GM19468 (cell line): ENCODE data around the gene NRG4.
"Not testable (repeated sequence)": the region's sequence is repeated elsewhere in the genome, so short reads cannot be mapped to it uniquely, and the experiment has no call there.

Source experiments
- ATAC-seq: cut with Tn5 transposase; IDR thresholded peaks from one replicate; pipeline ENCODE4 v1.9.1; 2021; ENCODE audit warnings: mild to moderate bottlenecking, moderate library complexity, moderate number of reproducible peaks; ENCODE audit not compliant: unreplicated experiment; ENCODE audit errors: extremely low read depth

NRG4 gene, protein sequence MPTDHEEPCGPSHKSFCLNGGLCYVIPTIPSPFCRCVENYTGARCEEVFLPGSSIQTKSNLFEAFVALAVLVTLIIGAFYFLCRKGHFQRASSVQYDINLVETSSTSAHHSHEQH

DNA sequence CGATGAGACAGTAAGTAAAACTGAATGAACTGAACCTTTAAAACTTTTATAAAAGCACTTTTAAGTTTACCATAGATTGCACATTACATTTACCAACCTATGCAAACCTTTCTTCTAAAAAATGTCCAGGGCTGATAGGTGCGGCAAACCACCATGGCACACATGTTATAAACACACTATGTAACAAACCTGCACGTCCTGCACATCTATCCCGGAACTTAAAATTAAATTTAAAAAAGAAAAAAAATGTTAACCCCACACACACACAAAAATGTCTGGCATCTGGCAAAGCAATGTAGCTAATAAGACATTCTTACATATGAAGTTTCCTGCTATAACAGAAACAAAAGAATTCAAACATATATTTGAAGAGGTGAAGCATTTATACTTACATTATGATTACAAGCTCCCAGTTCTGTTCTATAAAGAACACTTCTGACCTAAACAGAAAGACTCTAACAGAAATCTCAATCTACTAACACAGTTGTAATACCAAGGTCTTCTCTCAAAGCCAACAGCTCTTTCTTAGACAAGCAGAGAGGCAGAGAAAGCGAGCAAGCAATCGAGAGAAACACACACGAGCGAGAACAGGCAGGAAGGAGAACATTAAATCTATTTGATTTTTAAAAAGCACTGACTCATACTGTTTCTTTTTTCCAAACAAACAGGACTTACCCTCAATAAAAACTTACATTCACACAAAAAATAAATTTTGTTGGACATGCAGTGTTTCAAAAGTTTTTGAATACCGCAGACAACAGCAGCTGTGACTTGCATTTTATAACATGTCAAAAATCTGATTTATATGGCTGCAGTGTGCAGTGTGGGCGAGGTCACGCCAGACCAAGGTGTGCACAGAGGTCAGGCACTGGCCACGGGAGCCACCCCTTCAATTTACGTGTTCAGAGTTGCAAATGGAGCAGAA lies at the start of gene NRG4:
TSS of gene NRG4 (minus strand) at position 798 of the 925 bp plus-strand sequence. CDS start 1,194 bp downstream, outside the sequence.
- no peak for ATAC-seq

DNA sequence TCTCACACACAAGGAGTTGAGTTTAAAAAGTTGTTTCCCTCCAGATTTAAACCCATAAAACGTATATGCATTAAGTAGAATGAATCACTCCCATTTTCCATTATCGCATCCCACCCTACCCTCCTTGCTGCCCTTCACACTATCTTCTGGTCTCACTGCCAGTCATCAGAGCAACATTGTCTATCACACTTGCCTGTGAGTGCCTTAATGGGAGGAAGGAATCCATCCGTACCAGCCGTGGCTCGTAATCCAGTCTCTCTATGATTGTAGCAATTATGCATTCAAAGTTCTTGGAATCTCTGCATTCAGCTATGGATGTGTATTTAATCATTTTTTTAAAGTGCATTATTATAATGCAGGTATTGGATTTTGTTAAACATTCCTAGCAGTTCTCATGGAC lies 49.5 kb upstream of the NRG4 start:
- no peak for ATAC-seq

DNA sequence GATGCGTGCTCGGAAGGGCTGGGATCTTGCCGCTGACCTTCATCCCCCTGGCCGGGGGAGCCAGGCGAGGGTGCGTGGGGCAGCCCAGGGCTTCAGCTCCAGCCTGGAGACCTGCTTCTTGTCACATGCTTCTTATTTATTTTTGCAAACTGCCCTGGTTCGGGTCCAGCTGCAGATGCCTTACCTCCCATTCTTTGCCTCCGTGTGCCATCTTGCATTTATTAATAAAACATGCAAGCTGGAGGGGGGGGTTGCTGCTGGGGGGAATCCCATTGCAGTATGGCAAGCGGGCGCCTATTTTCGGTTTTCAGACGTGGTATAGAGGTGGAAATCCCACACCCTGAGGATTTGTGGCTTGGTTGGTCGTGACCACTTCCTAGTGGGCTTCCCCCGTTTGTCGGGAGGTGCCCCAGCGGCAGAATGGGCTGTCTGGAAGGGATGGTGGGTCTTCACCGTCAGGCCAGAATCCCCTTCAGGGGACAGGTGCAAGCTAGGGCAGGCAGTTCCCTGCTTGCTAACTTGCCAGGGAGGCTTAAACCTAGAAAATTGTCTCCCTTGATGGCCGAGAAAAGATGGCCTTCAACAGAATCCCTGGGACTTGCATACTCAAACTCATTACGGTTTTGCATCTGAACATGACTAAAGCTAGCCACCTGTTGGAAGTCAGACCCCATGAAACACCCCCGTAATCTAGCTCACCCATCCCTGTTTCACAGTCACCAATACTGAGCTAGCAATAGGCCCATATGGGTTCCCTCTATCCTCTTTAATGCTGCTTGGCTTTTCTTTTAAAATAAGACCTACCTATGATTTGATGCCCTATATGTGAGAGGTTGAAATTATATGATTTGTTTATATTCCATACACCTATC lies 48.1 kb upstream of the NRG4 start:
- ATAC-seq = no peak

DNA sequence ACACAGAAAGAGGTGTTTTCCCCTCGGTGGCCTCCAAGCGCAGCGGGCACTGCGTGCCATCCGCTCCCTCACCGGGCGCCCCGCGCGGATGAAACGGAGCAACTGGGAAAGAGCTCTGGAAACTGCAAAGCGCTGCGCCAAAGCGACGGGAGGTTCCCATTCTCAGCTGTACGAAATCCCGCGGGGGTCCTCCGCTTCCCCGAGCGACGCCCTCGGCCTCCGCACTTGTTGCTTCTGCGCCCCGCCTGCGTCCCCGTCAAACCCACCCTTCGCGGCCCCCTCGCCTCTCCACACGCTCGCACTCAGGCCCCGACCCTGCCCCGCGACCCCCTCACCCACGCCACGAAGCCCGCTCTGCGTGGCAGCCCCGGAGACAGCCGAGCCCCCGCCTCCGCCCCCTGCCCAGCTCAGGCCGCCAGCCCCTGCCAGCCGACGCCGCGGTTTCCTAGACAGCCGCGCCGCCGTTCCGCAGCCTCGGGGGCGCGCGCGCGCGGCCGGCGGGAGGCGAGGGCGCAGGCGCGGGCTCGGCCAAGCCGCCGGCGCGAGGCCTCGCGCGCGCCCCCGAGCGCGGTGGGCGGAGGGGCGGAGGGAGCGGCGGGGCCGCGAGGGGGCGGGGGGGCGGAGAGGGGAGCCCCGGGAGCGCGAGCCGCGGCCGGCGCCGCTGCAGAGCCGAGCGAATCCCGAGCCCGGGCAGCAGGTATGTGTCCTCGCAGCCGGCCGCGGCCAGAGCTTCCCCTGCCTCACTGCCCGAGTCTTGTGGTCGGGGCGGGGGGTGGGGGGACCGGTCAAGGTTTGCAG lies 47.3 kb upstream of the NRG4 start, which contains the start of gene TMEM266:
TSS of gene TMEM266 (plus strand) at position 666 of the 798 bp plus-strand sequence. CDS start 74,279 bp downstream, outside the sequence.
- no peak for ATAC-seq

DNA sequence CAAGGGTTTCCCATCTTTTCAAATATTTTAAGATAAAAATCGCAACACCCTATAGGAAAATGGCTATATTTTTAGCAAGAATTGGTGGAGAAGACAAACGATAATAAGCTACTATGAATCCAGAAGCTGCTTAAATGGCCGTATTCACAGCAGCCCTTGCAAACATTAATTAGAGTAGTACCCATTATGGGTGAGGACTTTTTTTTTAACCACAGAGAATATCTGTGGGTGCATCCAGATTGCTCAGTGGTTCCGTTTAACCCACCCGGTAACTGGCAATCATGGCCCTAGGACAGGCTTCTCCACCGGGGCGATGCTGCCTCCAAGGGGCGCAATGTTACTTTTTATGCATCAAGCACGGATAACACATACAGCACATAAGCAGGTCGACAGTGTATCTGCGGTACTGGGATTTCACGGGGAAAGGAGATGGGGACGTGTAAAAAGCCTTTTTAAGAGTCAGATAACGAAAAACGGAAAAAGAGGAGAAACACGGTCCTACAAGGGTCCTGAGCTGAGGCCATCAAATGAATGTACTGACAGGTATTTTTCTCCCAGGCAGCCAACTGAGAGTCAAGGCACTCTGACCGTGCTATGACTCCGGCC lies 46.6 kb upstream of the NRG4 start:
- ATAC-seq = no peak

DNA sequence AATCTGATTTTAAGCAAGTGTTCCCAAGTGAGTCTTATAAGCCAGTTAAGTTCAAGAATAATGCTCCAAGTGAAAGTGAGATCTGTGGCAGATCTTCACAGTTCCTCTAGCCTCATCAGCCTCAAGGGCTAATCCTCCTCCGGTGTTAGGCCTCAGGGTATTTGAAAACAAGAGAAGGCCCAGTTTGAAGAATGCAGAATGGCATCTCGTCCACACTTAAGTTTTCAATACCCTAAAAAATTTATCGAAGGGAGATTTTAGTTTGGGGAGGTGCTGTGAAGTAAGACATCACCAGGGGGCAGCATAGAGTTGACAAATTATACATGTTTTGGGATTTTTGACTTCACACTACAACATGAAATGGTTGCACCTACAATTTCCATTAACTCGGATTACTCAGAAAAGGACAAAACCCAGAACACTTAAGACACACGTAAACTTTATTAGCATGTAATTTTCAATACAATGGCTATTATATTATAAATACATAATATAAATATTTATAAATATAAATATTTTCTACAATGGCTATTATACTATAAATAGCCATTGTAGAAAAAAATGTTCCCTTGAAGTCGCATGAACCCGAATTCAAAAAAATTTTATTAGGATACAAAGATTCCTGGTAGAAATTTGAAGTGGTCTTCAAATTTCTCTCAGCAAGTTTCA lies 45.2 kb upstream of the NRG4 start:
- no peak for ATAC-seq

DNA sequence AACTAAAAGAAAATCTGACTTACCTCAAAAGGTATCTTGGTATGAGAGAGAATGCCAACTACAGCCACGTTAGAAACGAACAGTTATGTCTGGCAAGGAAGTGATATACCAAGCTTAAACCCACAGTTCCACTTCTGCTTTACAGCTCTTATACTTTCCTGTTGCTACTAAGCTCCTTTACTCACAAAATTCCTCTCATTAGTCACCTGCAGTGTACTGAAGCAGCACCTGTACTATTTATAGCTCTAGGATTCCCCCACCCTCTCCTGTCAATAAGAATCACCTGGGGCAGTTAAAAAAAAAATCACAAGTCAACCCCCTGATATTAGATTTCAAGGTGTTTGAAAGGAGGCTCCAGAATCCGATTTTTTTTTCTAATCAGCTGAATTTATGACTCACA lies 44.7 kb upstream of the NRG4 start:
- peak; percentile 45 for ATAC-seq

DNA sequence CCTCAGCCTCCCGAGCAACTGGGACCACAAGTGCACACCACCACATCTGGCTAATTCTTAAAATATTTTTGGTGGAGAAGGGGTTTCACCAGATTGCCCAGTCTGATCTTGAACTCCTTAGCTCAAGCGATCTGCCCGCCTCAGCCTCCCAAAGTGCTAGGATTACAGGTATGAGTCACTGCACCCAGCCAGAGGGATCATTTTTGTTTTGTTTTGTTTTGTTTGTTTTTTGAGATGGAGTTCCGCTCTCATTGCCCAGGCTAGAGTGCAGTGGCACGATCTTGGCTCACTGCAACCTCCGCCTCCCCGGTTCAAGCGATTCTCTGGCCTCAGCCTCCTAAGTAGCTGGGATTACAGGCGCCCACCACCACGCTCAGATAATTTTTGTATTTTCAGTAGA lies 42.0 kb upstream of the NRG4 start:
- not testable (repeated sequence) for ATAC-seq

DNA sequence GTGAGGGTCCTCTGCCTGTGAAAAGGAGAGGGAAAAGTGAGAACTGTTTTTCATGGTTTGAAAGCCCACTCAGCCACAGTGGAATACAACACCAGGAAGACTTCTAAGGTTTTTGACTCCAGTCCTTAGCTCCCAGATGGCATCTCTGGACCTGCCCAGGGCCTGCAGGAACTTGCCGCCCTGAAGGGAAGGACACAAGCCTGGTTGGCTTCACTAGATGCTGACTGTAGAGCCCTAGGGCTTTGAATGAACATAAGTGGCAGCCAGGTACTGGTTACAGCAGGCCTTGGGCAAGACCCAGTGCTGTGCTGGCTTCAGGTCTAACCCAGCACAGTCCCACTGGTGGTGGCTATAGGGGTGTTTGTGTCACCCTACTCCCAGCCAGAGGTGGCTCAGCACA lies 26.3 kb upstream of the NRG4 start:
- ATAC-seq = no peak

DNA sequence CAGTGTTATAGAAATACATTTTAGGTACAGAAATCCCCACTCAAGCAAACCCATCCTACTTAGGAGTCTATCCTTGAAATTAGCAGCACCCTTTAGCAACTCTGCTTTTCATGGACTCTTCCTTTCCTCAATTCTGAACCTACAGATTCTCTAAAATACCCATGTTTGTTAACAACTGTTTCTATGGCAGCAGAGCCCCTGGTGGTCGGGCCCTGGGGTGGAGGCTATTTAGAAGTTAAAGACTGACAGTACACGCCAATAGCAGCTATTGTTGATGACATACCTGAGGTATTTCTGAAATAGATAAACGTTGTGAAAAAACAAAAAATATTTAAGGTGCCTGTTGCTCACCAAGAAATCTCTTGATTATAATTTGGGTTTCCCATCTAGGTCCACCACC lies 23.4 kb upstream of the NRG4 start:
- no peak for ATAC-seq

DNA sequence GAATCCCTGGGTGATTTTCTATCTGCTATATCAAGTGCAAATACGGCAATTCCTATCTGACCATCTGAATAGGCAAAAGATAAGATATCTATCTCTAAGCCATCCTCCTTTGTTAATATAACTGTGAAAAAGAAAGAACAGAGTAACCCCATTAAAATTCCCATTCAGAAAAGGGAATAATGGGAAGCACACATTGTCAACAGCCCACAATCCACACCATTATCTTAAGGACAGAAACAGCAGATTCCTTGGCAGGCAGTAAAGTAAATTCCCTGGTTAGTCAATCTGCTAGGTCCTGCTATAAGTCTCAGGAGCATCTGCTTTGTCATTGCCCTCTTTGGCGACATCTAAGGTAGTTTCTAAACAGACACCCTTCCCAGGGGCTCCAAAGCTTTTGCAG lies 21.9 kb upstream of the NRG4 start:
- ATAC-seq = no peak

DNA sequence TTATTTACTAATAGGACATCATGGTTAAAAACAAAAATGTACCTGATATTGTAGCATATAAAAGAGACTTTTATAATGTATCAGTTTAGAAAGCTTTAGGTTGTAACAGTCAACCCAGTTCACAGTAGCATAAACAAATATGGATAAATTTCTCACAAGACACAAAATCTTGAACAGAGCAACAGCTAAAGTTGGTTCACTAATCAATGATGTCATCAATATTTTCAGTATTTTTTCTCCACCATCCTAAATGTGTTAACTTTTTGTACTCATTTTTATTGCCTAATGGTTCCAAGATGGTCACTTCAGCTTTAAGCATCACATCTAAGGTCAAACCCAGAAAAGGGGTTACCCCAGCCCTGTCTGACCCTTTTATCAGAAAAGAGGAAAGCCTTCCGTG lies 21.2 kb upstream of the NRG4 start:
- no peak for ATAC-seq

DNA sequence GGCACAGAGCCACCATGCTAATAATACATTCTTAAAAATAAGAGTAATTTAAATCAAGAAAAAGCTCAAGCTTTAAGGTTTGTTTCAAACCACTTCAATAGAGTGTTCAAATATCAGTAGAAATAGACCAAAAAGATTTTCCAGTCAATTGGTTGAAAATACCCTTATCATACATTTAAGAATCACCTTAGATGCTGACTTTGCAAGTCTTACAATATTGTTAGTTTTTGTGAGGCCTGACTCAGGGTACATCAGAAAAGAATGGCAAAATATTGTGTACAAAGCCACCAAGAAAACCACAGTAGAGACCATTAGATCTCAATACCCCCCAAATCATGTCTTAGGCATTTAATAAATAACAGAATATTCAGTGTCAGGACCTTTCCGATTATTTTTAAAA lies 19.8 kb upstream of the NRG4 start:
- ATAC-seq = no peak

DNA sequence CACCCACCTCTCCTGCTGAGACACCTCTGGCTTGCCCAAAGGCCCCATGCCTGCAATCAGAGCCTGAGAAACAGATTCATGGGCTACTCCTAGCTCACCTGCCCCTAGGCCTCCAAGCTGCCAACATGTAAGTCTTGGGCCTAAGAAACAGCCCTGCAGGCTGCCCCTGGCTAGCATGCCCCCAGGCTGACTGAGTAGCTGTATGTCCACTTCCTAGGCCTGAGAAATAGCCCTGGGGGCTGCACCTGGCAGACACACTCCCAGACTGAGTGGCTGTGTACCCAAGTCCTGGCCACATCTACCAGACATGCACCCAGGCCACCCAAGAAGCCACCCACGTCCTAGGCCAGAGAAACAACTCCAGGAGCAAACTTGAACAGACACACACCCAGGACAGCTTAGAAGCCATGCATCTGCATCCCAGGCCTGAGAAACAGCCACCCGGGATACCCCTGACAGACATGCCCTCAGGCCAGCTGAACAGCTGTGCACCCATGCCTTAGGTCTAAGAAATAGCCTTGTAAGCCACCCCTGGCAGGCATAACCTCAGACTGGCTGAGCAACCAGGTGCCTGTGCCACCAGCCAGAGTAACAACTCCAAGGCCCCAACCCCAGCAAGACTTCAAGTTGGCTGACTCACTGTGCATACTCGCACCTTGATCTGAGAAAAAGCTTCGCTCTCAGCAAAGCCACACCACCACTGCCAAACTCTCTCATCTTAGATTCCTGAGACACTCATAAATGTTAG lies 12.0 kb upstream of the NRG4 start:
- ATAC-seq = no peak

DNA sequence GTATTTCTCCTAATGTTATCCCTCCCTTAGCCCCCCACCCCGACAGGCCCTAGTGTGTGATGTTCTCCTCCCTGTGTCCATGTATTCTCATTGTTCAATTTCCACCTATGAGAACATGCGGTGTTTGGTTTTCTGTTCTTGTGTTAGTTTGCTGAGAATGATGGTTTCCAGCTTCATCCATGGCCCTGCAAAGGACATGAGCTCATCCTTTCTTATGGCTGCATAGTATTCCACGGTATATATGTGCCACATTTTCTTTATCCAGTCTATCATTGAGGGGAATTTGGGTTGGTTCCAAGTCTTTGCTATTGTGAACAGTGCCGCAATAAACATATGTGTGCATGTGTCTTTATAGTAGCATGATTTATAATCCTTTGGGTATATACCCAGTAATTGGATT lies 1.2 kb upstream of the NRG4 start:
- not testable (repeated sequence) for ATAC-seq

DNA sequence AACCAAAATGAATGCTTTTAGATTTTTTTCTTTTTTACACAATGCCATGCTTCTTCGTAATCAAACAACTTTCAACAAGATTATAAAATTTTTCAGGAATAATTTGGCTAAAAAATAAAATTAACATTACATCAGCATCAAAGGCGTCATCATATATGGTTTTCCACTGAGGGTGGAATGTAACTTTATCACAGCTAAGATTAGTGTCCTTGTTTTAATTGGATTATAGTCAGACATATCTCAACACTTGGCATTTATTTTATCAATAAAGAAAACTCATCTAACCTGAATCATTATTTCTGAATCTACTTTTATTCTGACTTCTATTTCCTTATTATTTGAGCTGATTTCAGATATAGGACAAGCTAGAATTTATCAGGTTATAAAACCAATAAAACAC lies 1.6 kb downstream of the NRG4 start:
- ATAC-seq = no peak

DNA sequence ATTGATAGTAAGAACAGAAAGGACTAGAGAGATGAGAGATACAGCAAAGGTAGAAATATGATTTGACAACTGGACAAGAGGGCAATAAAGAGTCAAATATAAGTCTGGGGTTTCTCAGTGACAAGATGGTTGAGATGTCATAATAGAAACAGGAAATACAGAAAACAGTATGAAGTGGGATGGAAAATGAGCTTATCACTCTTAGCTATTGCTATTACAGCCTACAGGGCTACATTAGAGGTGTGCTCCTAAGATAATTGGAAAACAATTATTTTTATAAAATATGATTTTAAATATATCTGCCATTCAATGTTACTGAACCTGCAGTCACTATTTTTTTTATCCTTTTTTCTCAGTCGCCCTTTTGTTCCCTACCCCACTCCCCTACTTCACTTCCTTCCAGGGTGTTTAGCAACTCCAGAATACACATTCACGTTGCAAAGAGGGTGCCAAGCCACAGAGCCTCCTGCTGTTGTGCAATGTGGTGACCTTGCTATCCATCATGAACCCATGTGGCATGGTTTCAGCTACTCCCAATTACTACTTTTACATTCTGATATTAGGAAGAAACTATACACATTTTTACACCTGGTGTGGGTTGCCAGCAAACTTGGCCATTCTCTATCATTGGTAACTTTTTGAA lies 6.0 kb downstream of the NRG4 start:
- ATAC-seq = no peak

DNA sequence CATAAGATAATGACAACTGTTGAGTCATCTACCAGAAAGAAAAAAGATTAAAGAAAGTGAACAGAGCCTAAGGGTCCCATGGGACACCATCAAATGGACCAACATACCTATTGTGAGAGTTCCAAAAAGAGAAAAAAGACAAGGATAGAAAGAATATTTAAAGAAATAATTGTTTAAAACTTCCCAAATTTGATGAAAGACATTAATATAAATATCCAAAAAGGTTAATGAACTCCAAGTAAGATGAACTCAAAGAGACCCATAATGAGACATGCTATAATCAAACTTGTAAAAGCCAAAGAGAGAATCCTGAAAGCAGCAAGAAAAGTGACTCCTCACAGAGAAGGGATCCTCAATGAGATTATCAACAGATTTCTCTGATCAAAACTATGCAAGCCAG lies 8.9 kb downstream of the NRG4 start:
- ATAC-seq = no peak
